ENCODE results near the gene PTGS1. TPM values are rescaled to one million over a fixed set of nuclear protein-coding genes. Genes with fewer than 3 reads are reported as not detected.

Gene PTGS1
- total and polyA plus RNA-seq, 2 donors (not counting 1 experiment from before 2014, with no cell fraction given) = 9.5 to 15.3 TPM

DNA sequence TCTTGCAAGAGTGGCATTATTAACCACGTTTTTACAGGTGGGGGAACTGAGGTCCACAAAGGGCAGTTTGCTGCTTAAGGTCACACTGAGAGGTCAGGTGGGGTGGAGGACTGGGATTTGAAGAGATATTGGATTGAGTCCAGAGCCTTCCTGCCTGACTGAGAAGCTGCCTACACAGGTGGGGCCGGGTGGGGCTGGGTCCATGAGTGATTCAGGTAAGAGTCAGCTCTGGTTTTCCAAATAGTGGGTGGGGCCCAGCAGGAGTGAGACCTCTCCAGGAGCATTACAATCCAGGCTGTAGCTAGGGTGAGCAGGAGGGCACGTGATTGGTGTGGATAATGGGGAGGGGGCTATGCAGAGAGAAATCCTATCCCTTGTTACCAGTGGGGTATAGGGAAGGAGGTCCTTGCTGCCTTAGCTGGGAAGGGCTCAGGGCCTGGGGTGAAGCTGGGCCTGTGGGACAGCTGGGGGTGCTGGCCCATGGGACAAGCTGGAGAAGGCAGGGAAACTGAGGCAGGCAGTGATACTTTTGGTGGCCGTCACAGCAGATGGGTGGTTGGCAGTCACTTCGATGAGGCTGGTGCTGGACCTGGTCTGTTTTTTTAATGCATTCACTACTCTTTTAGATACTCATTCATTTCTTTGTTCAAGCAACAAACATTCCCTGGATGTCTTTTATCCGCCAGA, 2.9 kb upstream of the PTGS1 start:
- no peaks in the 10 kb centered on the region for H3K27me3 ChIP-seq (replicated peaks in 1 of 4; ENCODE audit: control extremely low read depth in 1 of 4, control insufficient read depth in 3 of 4, insufficient read depth in 4 of 4, low read length in 3 of 4)
- peaks cover 18 to 26% of the 10 kb centered on the region in 2 donors for H3K4me1 ChIP-seq (ENCODE audit: control insufficient read depth in 2 of 2, insufficient read depth in 2 of 2, low read length in 2 of 2)
- no peak overlapping the region for H3K9ac ChIP-seq (ENCODE audit: low read length)
- POLR2A ChIA-PET = interaction anchor here (1.2 kb wide), 1 partner anchor 22 kb away, joined by 3 read pairs; no protein-coding TSS in a partner anchor
- no peaks in the 10 kb centered on the region for H3K36me3 ChIP-seq (replicated peaks in 1 of 2; ENCODE audit: control extremely low read depth in 1 of 2, control insufficient read depth in 1 of 2, extremely low read depth in 1 of 2, insufficient read depth in 2 of 2, low read length in 1 of 2)
- no peak overlapping the region for H3K4me3 ChIP-seq (ENCODE audit: control extremely low read depth in 1 of 5, extremely low read depth in 1 of 5, insufficient read depth in 1 of 5, low read depth in 2 of 5, low read length in 4 of 5)
- H3K27ac Mint-ChIP-seq = no peak overlapping the region
- DNase-seq = no peak
- no peak overlapping the region for H3K4me3 Mint-ChIP-seq
- no peaks in the 10 kb centered on the region for H3K9me3 Mint-ChIP-seq (ENCODE audit: insufficient read depth)
- no peak for ATAC-seq (ENCODE audit: low read depth)
- H2AFZ ChIP-seq (ENCODE audit: insufficient read depth, low read depth, low read length, poor library complexity, severe bottlenecking) = no peak overlapping the region
- H3K79me2 ChIP-seq (ENCODE audit: control insufficient read depth, insufficient read depth, low read length) = peaks cover 13% of the 10 kb centered on the region
- H3K4me1 Mint-ChIP-seq = peaks cover 29% of the 10 kb centered on the region
- intact Hi-C loops (cut with micrococcal nuclease) = no loop called here
- no peaks in the 10 kb centered on the region for H3K27me3 Mint-ChIP-seq
- no peak overlapping the region for H3K27ac ChIP-seq (ENCODE audit: low read length in 2 of 2)
- no peak overlapping the region for H3K4me2 ChIP-seq (replicated peaks; ENCODE audit: low read depth, low read length, poor library complexity, severe bottlenecking)
- 100% methylated on average over 3 of the region's 6 CpGs for WGBS (ENCODE audit: insufficient coverage)
- CTCF ChIA-PET = interaction anchor here (2.3 to 2.6 kb wide), 2 partner anchors 242 to 269 kb away, joined by 8 to 9 read pairs; no protein-coding TSS in a partner anchor
- TF ChIP-seq EZH2 (IDR thresholded peaks at IDR 0.05; ENCODE audit: borderline replicate concordance, insufficient read depth, low read depth, low read length, poor library complexity, severe bottlenecking) = no peak
- TF ChIP-seq, protein P1, sequence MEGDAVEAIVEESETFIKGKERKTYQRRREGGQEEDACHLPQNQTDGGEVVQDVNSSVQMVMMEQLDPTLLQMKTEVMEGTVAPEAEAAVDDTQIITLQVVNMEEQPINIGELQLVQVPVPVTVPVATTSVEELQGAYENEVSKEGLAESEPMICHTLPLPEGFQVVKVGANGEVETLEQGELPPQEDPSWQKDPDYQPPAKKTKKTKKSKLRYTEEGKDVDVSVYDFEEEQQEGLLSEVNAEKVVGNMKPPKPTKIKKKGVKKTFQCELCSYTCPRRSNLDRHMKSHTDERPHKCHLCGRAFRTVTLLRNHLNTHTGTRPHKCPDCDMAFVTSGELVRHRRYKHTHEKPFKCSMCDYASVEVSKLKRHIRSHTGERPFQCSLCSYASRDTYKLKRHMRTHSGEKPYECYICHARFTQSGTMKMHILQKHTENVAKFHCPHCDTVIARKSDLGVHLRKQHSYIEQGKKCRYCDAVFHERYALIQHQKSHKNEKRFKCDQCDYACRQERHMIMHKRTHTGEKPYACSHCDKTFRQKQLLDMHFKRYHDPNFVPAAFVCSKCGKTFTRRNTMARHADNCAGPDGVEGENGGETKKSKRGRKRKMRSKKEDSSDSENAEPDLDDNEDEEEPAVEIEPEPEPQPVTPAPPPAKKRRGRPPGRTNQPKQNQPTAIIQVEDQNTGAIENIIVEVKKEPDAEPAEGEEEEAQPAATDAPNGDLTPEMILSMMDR (IDR thresholded peaks at IDR 0.05) = no peak
- no peaks in the 10 kb centered on the region for H4K20me1 ChIP-seq (ENCODE audit: control insufficient read depth, insufficient read depth, low read length, poor library complexity, severe bottlenecking)
- peaks cover 0 to 5% (median 0%) of the 10 kb centered on the region in 3 donors for H3K9me3 ChIP-seq (ENCODE audit: control extremely low read depth in 1 of 3, control insufficient read depth in 2 of 3, insufficient read depth in 1 of 3, low read length in 2 of 3)

DNA sequence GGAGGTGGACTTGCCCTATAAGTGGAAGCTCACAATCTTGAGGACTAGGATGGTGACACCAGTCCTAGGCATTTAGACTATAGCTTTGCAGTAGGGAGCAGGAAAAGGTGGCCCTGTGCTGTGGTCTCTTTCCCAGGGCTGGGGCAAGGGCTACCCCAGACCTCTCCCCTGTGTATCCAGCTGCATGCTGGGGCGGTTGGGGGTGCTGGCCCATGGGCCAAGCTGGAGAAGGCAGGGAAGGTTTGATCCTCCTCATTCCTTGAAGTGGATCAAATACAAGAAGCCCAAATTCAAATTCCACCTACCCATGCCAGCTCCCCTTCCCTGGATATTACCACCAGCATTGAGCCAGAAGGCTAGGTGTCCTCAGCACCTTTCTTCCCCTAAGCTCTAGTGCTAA, 2.2 kb upstream of the PTGS1 start:
- H3K4me2 ChIP-seq (replicated peaks; ENCODE audit: low read depth, low read length, poor library complexity, severe bottlenecking) = no peak overlapping the region
- no peak overlapping the region for H3K27ac ChIP-seq (ENCODE audit: low read length in 2 of 2)
- no peaks in the 10 kb centered on the region for H3K27me3 ChIP-seq (replicated peaks in 1 of 4; ENCODE audit: control extremely low read depth in 1 of 4, control insufficient read depth in 3 of 4, insufficient read depth in 4 of 4, low read length in 3 of 4)
- no peaks in the 10 kb centered on the region for H3K36me3 ChIP-seq (replicated peaks in 1 of 2; ENCODE audit: control extremely low read depth in 1 of 2, control insufficient read depth in 1 of 2, extremely low read depth in 1 of 2, insufficient read depth in 2 of 2, low read length in 1 of 2)
- ChIA-PET CTCF (interaction anchor here (2.3 to 2.6 kb wide), 2 partner anchors 243 to 269 kb away, joined by 8 to 9 read pairs; no protein-coding TSS in a partner anchor), POLR2A (no interaction called here)
- Mint-ChIP-seq H3K27ac (no peak overlapping the region), H3K9me3 (ENCODE audit: insufficient read depth) (no peaks in the 10 kb centered on the region), H3K4me3 (no peak overlapping the region), H3K27me3 (no peaks in the 10 kb centered on the region), H3K4me1 (peaks cover 33% of the 10 kb centered on the region)
- no peak for ATAC-seq (ENCODE audit: low read depth)
- H2AFZ ChIP-seq (ENCODE audit: insufficient read depth, low read depth, low read length, poor library complexity, severe bottlenecking) = no peak overlapping the region
- no peak overlapping the region for H3K4me3 ChIP-seq (ENCODE audit: control extremely low read depth in 1 of 5, extremely low read depth in 1 of 5, insufficient read depth in 1 of 5, low read depth in 2 of 5, low read length in 4 of 5)
- peaks cover 16% of the 10 kb centered on the region for H3K79me2 ChIP-seq (ENCODE audit: control insufficient read depth, insufficient read depth, low read length)
- H3K9ac ChIP-seq (ENCODE audit: low read length) = no peak overlapping the region
- no peaks in the 10 kb centered on the region for H4K20me1 ChIP-seq (ENCODE audit: control insufficient read depth, insufficient read depth, low read length, poor library complexity, severe bottlenecking)
- H3K9me3 ChIP-seq (ENCODE audit: control extremely low read depth in 1 of 3, control insufficient read depth in 2 of 3, insufficient read depth in 1 of 3, low read length in 2 of 3) = peaks cover 0 to 5% (median 0%) of the 10 kb centered on the region in 3 donors
- 100% methylated on average over 1 of the region's 1 CpG for WGBS (ENCODE audit: insufficient coverage)
- intact Hi-C loops (cut with micrococcal nuclease) = no loop called here
- H3K4me1 ChIP-seq (ENCODE audit: control insufficient read depth in 2 of 2, insufficient read depth in 2 of 2, low read length in 2 of 2) = peaks cover 18 to 26% of the 10 kb centered on the region in 2 donors
- no peak for DNase-seq
- no peak for TF ChIP-seq EZH2 (IDR thresholded peaks at IDR 0.05; ENCODE audit: borderline replicate concordance, insufficient read depth, low read depth, low read length, poor library complexity, severe bottlenecking)
- TF ChIP-seq, protein P1 (IDR thresholded peaks at IDR 0.05) = no peak
